Keratinocyte (primary cell): Measurements from ENCODE around the gene DIPK1A. TPM values are rescaled to one million over a fixed set of nuclear protein-coding genes. Genes with fewer than 3 reads are reported as not detected.

Source experiments
- DNase-seq: peaks from one replicate; pipeline ENCODE4 v3.0.0-alpha.2; 2011; ENCODE audit warnings: low read depth, missing footprints, low spot score
- FAIRE-seq: peaks from 2 replicates; lab custom pipeline; 2011; peaks lifted over from hg19 to GRCh38; lab: Jason Lieb, UNC
- H2AFZ ChIP-seq: 2 replicates; pipeline ENCODE4 v1.6.0; 2012; ENCODE audit warnings: low read length, control low read depth, inconsistent platforms; ENCODE audit not compliant: control insufficient read depth
- H3K27ac ChIP-seq: 2 replicates; pipeline ENCODE4 v1.5.1; 2011; ENCODE audit warnings: low read length; ENCODE audit not compliant: control insufficient read depth, insufficient read depth
- H3K27me3 ChIP-seq: 3 replicates; pipeline ENCODE4 v1.6.0; 2011; ENCODE audit warnings: low read length; ENCODE audit not compliant: control insufficient read depth, insufficient read depth; ENCODE audit errors: extremely low read depth
- H3K36me3 ChIP-seq, 2 experiments: 2 replicates in 1 of 2; 3 replicates in 1 of 2; pipeline ENCODE4 v1.5.1; 2011; ENCODE audit warnings: low read length in 2 of 2, mild to moderate bottlenecking in 1 of 2; ENCODE audit not compliant: control insufficient read depth in 2 of 2, insufficient read depth in 2 of 2; ENCODE audit errors: extremely low read depth in 1 of 2
- H3K4me1 ChIP-seq: 3 replicates; pipeline ENCODE4 v1.5.1; 2011; ENCODE audit warnings: low read length; ENCODE audit not compliant: control insufficient read depth, insufficient read depth; ENCODE audit errors: extremely low read depth
- H3K4me2 ChIP-seq: 3 replicates; pipeline ENCODE4 v1.6.0; 2011; ENCODE audit warnings: low read depth, low read length; ENCODE audit not compliant: control insufficient read depth, insufficient read depth; ENCODE audit errors: extremely low read depth
- H3K4me3 ChIP-seq, 3 experiments: fragments of 200-600 bp in 1 of 3; sonication (generic) in 1 of 3; 2 replicates in 2 of 3; 3 replicates in 1 of 3; pipeline ENCODE4 v1.5.1; 2011 to 2016; ENCODE audit warnings: low read length in 3 of 3, mild to moderate bottlenecking in 3 of 3, control low read depth in 2 of 3, inconsistent platforms in 1 of 3, low read depth in 1 of 3, mixed read lengths in 1 of 3, mixed run types in 1 of 3, moderate library complexity in 1 of 3; ENCODE audit not compliant: control insufficient read depth in 2 of 3, insufficient read depth in 2 of 3; ENCODE audit errors: extremely low read depth in 1 of 3
- H3K79me2 ChIP-seq: 2 replicates; pipeline ENCODE4 v1.6.0; 2012; ENCODE audit warnings: low read length; ENCODE audit not compliant: control insufficient read depth, insufficient read depth
- H3K9ac ChIP-seq: 3 replicates; pipeline ENCODE4 v1.6.0; 2011; ENCODE audit warnings: low read length; ENCODE audit not compliant: control insufficient read depth, insufficient read depth; ENCODE audit errors: extremely low read depth
- H3K9me1 ChIP-seq: 3 replicates; pipeline ENCODE4 v1.6.0; 2011; ENCODE audit warnings: low read length; ENCODE audit not compliant: control insufficient read depth, insufficient read depth; ENCODE audit errors: extremely low read depth
- H3K9me3 ChIP-seq: 2 replicates; pipeline ENCODE4 v1.5.1; 2012; ENCODE audit warnings: low read depth, low read length; ENCODE audit not compliant: control insufficient read depth
- H4K20me1 ChIP-seq: 3 replicates; pipeline ENCODE4 v1.6.0; 2011; ENCODE audit warnings: low read length; ENCODE audit not compliant: control insufficient read depth, insufficient read depth; ENCODE audit errors: extremely low read depth
- CTCF ChIP-seq, 3 experiments: IDR thresholded peaks in 1 of 3; conservative IDR thresholded peaks in 1 of 3; optimal IDR thresholded peaks in 1 of 3; 2 replicates in 2 of 3; 3 replicates in 1 of 3; pipeline versions ENCODE3 to v1.5.1; 2011; ENCODE audit warnings: low read length in 3 of 3, mild to moderate bottlenecking in 3 of 3, moderate library complexity in 2 of 3, control low read depth in 1 of 3, inconsistent platforms in 1 of 3; ENCODE audit not compliant: insufficient read depth in 2 of 3; ENCODE audit errors: extremely low read depth in 1 of 3
- EZH2 ChIP-seq: IDR thresholded peaks from one replicate; pipeline ENCODE4 v1.6.1; 2012; ENCODE audit warnings: inconsistent platforms, mild to moderate bottlenecking, low read length, moderate library complexity
- dilution Hi-C: fragments of 300-500 bp; cut with MboI; formaldehyde crosslinking; loops from one replicate; pipeline ENCODE4 v1.7.0; 2020; ENCODE audit warnings: low sequenced_read_pairs; ENCODE audit not compliant: extremely low pct_ligation_motif_present
- polyA plus RNA-seq, 5 experiments: library from polyadenylated mRNA; depleted of rRNA in 3 of 5; stranded (reverse) in 3 of 5; stranded (forward) in 1 of 5; unstranded in 1 of 5; fragments of >200 nt; gene quantifications; 1 replicate in 1 of 5; 2 replicates in 3 of 5; 3 replicates in 1 of 5; pipeline versions ENCODE4 v1.2.1 to v1.2.3, GENCODE V29; 2011 to 2012; ENCODE audit warnings: missing spikeins in 2 of 5, low read depth in 1 of 5, low replicate concordance in 1 of 5

The DIPK1A gene
- polyA plus RNA-seq, 1 donor (not counting 4 experiments of a cell fraction or from before 2014, with no cell fraction given), result 22.0 TPM

GRCh38 chr1:92926873-92927272 lies 34.4 kb downstream of the DIPK1A start:
- Histone ChIP-seq H3K4me1 (peaks cover 3% of the 10 kb centered on the region), H3K79me2 (no peaks in the 10 kb centered on the region), H3K9me3 (no peaks in the 10 kb centered on the region), H3K27ac (no peak overlapping the region), H3K4me3 (no peak overlapping the region), H3K9ac (no peak overlapping the region), H3K9me1 (no peaks in the 10 kb centered on the region), H4K20me1 (no peaks in the 10 kb centered on the region), H2AFZ (no peak overlapping the region), H3K27me3 (no peaks in the 10 kb centered on the region), H3K4me2 (no peak overlapping the region), H3K36me3 (no peaks in the 10 kb centered on the region)
- TF ChIP-seq CTCF (optimal IDR thresholded peaks at IDR 0.05 in 1 of 3, IDR thresholded peaks at IDR 0.05 in 1 of 3, conservative IDR thresholded peaks at IDR 0.05 in 1 of 3; ENCODE audit: extremely low read depth in 1 of 3, insufficient read depth in 2 of 3, low read length in 3 of 3) (no peak), EZH2 (no peak)
- dilution Hi-C loops, result no loop called here
- FAIRE-seq (no peak), DNase-seq (no peak)

- no peak overlapping the region for H3K4me2 ChIP-seq
- H3K4me3 ChIP-seq, result no peak overlapping the region
- dilution Hi-C loops, result no loop called here
- DNase-seq (no peak), FAIRE-seq (no peak)
- TF ChIP-seq EZH2 (no peak), CTCF (optimal IDR thresholded peaks at IDR 0.05 in 1 of 3, IDR thresholded peaks at IDR 0.05 in 1 of 3, conservative IDR thresholded peaks at IDR 0.05 in 1 of 3; ENCODE audit: extremely low read depth in 1 of 3, insufficient read depth in 2 of 3, low read length in 3 of 3) (no peak)
- H3K9me1 ChIP-seq, result no peaks in the 10 kb centered on the region
- no peaks in the 10 kb centered on the region for H3K36me3 ChIP-seq
- H3K27me3 ChIP-seq, result no peaks in the 10 kb centered on the region
- no peaks in the 10 kb centered on the region for H3K79me2 ChIP-seq
- no peak overlapping the region for H3K27ac ChIP-seq
- no peaks in the 10 kb centered on the region for H4K20me1 ChIP-seq
- no peak overlapping the region for H2AFZ ChIP-seq
- no peaks in the 10 kb centered on the region for H3K4me1 ChIP-seq
- no peaks in the 10 kb centered on the region for H3K9me3 ChIP-seq
- H3K9ac ChIP-seq, result no peak overlapping the region
Measured at GRCh38 chr1:92924501-92924900, 36.8 kb downstream of the DIPK1A start.
